CD4-positive, alpha-beta T cell treated with Interleukin-12 subunit alpha and Interleukin-12 subunit beta, for 1 hour (primary cell): ENCODE results near the gene ADRM1.

Experiments used
- DNase-seq: peaks from one replicate; pipeline ENCODE4 v3.0.0-alpha.2; 2020

Gene ADRM1

DNA sequence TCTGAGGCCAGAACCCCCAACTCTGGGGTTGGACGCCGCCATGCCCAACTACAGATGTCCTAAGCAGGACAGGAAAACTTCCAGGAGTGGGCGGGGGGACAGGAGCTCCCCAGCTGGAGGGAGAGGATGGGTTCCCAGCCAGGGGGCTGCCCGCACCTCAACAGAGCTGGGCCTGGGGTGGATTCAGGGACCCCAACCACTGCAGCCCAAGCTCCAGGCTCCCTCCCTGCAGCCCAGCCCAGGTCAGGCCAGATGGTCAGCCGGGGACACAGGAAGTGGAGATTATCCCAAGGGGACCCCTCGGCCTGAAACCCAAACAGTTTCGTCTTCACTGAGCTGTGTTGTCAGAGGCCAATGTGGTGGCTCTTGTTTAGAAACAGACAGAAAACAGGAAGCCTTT lies 54.9 kb downstream of the ADRM1 start:
- no peak for DNase-seq
